Activated naive CD4-positive, alpha-beta T cell treated with anti-CD3 and anti-CD28 coated beads, Interleukin-2, amount 10 ng/mL, durations not matched to agents 5 hours and 36 hours (primary cell): ENCODE measurements around the gene RNF19B. TPM values are rescaled to one million over a fixed set of nuclear protein-coding genes. Genes with fewer than 3 reads are reported as not detected.

Experiments used
- total RNA-seq, 2 experiments: library from RNA; stranded (reverse); gene quantifications; one replicate each; pipeline ENCODE4 v1.2.3, GENCODE V29; 2021

RNF19B gene, protein sequence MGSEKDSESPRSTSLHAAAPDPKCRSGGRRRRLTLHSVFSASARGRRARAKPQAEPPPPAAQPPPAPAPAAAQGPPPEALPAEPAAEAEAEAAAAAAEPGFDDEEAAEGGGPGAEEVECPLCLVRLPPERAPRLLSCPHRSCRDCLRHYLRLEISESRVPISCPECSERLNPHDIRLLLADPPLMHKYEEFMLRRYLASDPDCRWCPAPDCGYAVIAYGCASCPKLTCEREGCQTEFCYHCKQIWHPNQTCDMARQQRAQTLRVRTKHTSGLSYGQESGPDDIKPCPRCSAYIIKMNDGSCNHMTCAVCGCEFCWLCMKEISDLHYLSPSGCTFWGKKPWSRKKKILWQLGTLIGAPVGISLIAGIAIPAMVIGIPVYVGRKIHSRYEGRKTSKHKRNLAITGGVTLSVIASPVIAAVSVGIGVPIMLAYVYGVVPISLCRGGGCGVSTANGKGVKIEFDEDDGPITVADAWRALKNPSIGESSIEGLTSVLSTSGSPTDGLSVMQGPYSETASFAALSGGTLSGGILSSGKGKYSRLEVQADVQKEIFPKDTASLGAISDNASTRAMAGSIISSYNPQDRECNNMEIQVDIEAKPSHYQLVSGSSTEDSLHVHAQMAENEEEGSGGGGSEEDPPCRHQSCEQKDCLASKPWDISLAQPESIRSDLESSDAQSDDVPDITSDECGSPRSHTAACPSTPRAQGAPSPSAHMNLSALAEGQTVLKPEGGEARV
- 10 to 100 TPM; 17.9 to 18.7 TPM for total RNA-seq

DNA sequence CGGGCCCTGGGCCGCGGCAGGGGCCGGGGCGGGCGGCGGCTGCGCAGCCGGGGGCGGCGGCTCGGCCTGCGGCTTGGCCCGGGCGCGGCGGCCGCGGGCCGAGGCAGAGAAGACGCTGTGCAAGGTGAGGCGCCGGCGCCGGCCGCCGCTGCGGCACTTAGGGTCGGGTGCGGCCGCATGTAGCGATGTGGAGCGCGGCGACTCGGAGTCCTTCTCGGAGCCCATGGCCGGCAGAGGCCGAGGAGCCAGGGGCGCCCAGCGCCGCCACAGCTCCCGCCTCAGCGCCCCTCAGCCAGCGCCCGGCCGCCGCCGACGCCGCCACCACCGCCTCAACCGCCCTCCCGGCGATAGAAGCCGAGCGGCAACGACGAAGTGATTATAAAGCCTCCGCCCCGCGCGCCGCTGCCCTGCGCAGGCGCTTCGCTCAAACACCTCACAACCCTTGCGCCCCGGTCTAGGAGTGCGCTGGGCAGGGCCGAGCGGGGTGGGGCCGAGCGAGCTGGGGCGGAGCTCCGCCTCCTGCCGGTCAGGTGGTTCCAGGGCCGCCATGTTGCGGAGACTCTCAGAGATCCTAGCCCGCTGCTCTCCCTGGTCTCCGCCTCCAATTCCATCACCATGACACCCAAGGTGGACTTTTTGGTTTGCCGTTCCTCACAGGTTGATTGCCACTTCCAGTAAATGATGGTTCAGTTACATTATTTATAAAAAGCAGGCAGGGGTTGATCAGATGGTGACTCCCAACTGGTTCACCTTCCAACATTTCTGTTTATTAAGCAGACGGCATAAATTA, at the start of gene RNF19B:
RNF19B (minus strand) TSS at position 349 of the 790 bp plus-strand sequence; CDS start at position 225, 124 bp downstream.

DNA sequence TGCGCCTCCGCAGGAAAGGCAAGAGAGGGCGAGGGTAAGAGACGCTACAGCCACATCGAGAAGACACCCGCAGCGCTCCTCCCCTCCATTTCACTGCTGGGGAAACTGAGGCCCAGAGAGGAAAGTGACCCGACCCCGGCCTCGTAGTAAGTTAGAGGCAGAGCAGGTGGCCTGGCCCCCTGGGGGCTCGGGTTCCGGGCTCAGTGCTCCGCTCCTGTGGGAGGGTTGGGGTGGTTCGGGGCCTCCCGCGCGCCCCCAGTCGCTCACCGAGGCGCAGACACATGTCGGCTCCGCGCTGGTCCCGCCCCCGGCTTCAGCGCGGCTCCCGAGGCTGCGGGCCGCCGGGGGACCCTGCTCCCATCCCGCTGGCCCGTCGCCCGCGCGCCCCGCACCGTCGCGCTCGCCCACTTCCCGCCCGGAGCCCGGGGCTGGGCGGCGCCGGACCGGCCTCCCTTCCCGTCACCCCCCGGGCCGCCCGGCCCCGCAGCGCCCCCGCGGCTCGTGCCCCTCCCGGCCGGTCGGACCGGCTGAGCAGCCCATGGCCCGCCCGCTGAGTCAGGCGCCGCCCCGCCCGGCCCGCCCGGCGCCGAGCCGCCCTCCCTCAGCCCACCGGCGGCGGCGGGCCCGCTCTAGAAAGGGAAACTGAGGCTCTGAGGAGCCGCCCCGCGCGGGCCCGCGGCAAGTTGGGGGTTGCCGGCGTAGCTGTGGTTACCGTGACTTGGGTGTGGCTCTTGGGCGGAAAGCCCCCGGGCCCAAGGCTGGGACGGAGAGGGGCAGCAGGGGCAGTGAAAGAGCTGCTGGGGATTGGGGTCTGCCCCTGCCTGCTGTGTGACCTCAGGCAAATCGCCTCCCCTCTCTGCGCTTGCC, 63.4 kb downstream of the RNF19B start, which contains the start of gene TMEM54:
TMEM54 (minus strand) TSS at position 434 of the 867 bp plus-strand sequence; CDS start at position 283, 151 bp downstream.

Other genes with a start within 250 kb of the RNF19B start
- gene YARS1, start 147.5 kb downstream of the RNF19B start, total RNA-seq: 100 to 1,000 TPM; 169 to 175 TPM
- gene S100PBP, start 147.2 kb downstream of the RNF19B start, total RNA-seq: 10 to 100 TPM; 83.4 to 88.4 TPM
- not detected for gene FNDC5, start 93.9 kb downstream of the RNF19B start, total RNA-seq
- gene HPCA, start 78.3 kb downstream of the RNF19B start, total RNA-seq: under 1 TPM in 1 of 2 experiments, not detected in 1; 0.48 TPM
- not detected for gene TMEM54, start 63.4 kb downstream of the RNF19B start, total RNA-seq
- gene AK2, start 72.1 kb upstream of the RNF19B start, total RNA-seq: 100 to 1,000 TPM; 148 to 156 TPM
- 1 to 10 TPM; 6.6 to 7.0 TPM for gene AZIN2, start 116.3 kb upstream of the RNF19B start, total RNA-seq
- gene TRIM62, start 217.2 kb upstream of the RNF19B start, total RNA-seq: 10 to 100 TPM; 11.2 to 13.3 TPM